GM12891 (cell line): ENCODE data around the gene PLIN5.
"Not testable (repeated sequence)": the region's sequence is repeated elsewhere in the genome, so short reads cannot be mapped to it uniquely, and the experiment has no call there.

ENCODE experiments used
- DNase-seq: peaks from one replicate; pipeline ENCODE4 v3.0.0; 2011; ENCODE audit warnings: low spot score; ENCODE audit not compliant: insufficient read length
- FAIRE-seq: peaks from 2 replicates; lab custom pipeline; 2011; peaks lifted over from hg19 to GRCh38; lab: Jason Lieb, UNC
- PAX5 ChIP-seq: IDR thresholded peaks from 2 replicates; pipeline ENCODE4 v1.6.1; 2011; ENCODE audit warnings: low read length, moderate library complexity, mild to moderate bottlenecking; ENCODE audit not compliant: insufficient read depth, severe bottlenecking
- POLR2A ChIP-seq: IDR thresholded peaks from 2 replicates; pipeline ENCODE4 v1.6.1; 2011; ENCODE audit warnings: low read depth, low read length, control low read depth
- POLR2AphosphoS5 ChIP-seq: IDR thresholded peaks from 2 replicates; pipeline ENCODE4 v1.6.1; 2011; ENCODE audit warnings: low read depth, low read length, control low read depth
- POU2F2 ChIP-seq: IDR thresholded peaks from 2 replicates; pipeline ENCODE4 v1.6.1; 2011; ENCODE audit warnings: low read depth, mild to moderate bottlenecking, control low read depth, low read length, moderate library complexity
- SPI1 ChIP-seq: IDR thresholded peaks from 2 replicates; pipeline ENCODE4 v1.6.1; 2011; ENCODE audit warnings: low read depth, low read length, control low read depth
- TAF1 ChIP-seq: IDR thresholded peaks from 2 replicates; pipeline ENCODE4 v1.6.1; 2011; ENCODE audit warnings: low read depth, low read length, control low read depth

The PLIN5 gene

DNA sequence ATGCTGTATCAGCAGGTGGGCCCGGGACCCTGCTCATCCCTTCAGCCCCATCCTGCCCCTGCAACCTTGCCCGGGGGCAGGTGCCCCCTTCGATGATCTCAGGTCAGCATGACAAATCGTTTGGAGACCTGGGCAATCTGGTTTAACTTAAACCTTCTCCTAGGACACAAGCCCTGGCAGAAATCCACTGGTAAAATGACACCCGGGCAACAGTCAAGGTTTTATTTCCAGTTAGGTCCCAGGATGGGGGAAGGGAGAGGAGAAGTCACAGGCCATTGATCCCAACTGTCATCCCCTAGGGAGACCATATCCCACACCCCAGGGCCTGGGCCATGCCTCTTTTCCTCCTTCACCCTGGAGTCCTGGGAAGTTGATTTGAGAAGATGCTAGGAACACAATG lies 1.8 kb upstream of the PLIN5 start:
- TF ChIP-seq POU2F2, result no peak
- DNase-seq (no peak), FAIRE-seq (no peak)

DNA sequence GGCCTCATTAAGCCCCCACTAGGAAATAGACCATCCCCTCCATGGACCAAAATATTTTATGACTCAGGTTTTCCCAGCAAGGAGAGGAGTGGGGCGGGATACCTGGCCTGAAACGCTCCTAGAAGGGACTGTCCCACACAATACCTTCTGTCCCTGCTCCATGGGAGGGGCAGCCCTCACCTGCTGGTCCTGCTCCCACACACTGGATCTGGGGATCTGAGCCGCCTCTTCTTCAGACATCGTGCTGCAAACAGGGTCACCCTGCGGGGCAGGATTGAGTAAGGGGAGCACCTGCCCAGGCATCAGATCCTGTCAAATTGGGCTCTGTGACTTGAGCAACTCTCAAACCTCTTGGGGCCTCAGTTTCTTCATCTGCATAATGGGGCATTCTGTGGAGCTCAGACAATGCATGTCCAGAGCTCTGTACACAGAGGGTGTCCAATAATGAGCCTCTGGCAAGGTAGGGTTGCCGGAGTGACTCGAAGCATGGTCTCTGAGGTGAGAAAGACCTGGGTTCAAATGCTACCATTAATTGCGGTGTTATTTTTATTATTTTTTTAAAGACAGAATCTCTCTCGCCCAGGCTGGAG lies 1.1 kb downstream of the PLIN5 start:
- no peak for DNase-seq
- FAIRE-seq, result no peak
- TF ChIP-seq POU2F2 (no peak), TAF1 (no peak), POLR2A (no peak), PAX5 (no peak), POLR2AphosphoS5 (no peak), SPI1 (no peak)

GRCh38 chr19:4533334-4533733 lies 1.7 kb downstream of the PLIN5 start:
- no peak for TF ChIP-seq SPI1
- TF ChIP-seq POLR2AphosphoS5, result no peak
- no peak for TF ChIP-seq PAX5
- TF ChIP-seq TAF1, result no peak
- TF ChIP-seq POU2F2, result no peak
- TF ChIP-seq POLR2A, result no peak
- FAIRE-seq, result no peak
- DNase-seq, result no peak

GRCh38 chr19:4531562-4532165 lies 3.4 kb downstream of the PLIN5 start:
- no peak for FAIRE-seq
- TF ChIP-seq POLR2A (no peak), TAF1 (no peak), SPI1 (no peak), POU2F2 (no peak), POLR2AphosphoS5 (no peak), PAX5 (no peak)
- DNase-seq, result no peak

- FAIRE-seq (no peak), DNase-seq (no peak)
- no peak for TF ChIP-seq POU2F2
- no peak for TF ChIP-seq TAF1
Measured at GRCh38 chr19:4529924-4530522, 5.0 kb downstream of the PLIN5 start.

DNA sequence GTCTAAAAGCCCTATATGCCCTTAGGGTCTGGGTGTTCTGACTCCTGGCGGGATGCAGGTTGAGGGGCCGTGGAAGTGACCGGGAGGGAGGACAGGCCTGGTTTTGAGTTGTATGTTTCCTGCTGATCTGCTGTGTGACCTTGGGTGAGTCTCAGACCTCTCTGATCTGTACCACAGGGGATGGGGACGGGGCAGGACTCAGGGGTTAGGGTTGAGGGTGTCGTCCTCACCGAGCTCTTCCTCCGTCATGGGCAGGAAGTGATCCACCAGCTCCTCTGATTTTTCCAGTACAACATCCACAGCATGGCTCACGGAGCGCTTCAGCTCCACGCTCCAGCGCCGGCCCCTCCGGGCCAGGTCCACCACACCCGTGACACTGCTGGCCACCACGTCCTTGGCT lies 6.2 kb downstream of the PLIN5 start:
- TF ChIP-seq TAF1 (no peak), POLR2AphosphoS5 (no peak), SPI1 (no peak), PAX5 (no peak), POU2F2 (no peak), POLR2A (no peak)
- no peak for DNase-seq
- FAIRE-seq, result no peak

- not testable (repeated sequence) for FAIRE-seq, DNase-seq
Measured at GRCh38 chr19:4527377-4527776, 7.6 kb downstream of the PLIN5 start.

DNA sequence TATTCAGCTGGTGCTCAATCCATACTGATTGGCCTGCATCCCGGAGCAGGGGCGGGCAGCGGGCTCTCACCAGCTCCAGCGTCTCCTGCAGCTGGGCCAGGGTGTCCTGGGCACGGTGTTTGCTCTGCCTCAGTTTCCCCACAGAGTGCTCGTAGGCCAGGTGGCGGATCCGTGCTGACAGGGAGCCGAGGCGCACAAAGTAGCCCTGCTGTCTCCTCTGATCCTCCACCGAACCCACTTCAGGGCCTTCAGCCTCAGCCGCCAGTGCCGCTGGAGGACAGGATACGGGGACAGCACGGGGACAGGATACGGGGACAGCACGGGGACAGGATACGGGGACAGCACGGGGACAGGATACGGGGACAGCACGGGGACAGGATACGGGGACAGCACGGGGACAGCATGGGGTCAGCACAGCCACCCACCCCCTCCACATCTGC lies 9.4 kb downstream of the PLIN5 start:
- TF ChIP-seq TAF1 (no peak), POLR2AphosphoS5 (no peak), SPI1 (no peak), PAX5 (no peak), POLR2A (no peak), POU2F2 (no peak)
- no peak for FAIRE-seq
- no peak for DNase-seq

DNA sequence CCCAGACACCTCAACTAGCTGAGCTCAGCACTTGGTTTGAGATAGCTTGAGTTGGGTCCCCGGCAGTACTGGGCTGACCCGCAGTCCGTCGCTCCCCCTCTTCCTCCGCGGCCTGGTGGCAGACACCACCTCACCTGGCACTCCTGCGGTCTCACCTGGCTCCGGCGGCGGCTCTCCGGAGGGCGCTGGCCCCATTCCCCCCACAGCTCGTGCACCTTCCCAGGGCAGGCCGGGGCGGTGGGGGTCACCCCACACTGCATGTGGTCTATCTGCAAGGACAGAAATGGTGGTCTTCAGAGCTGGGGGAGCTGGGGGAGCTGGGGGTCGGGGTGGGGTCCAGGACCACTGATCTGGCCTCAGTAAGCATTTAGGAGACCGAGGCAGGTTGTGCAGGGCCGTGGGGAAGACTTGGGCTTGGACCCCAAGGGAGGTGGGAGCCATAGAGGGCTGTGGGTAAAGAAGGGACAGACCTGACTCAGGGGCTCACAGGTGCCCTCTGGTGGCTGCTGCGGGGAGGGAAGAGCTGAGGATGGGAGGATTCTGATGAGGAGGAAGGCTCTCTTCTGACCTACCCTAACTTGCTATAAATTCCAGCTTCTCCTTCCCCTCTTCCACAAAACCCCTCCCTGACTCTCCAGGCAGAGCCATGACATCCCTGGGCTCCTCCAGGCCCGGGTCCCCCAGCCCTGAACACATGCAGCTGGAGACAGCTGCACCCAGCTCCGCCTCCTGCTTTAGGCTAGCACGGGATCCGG lies 10.0 kb downstream of the PLIN5 start:
- DNase-seq, result peak; percentile 75
- TF ChIP-seq POU2F2 (no peak), POLR2AphosphoS5 (no peak), PAX5 (no peak), POLR2A (no peak), TAF1 (no peak), SPI1 (no peak)
- peak; percentile 85 for FAIRE-seq
